Measurements from ENCODE around the gene MARCKSL1.

MARCKSL1 gene

DNA sequence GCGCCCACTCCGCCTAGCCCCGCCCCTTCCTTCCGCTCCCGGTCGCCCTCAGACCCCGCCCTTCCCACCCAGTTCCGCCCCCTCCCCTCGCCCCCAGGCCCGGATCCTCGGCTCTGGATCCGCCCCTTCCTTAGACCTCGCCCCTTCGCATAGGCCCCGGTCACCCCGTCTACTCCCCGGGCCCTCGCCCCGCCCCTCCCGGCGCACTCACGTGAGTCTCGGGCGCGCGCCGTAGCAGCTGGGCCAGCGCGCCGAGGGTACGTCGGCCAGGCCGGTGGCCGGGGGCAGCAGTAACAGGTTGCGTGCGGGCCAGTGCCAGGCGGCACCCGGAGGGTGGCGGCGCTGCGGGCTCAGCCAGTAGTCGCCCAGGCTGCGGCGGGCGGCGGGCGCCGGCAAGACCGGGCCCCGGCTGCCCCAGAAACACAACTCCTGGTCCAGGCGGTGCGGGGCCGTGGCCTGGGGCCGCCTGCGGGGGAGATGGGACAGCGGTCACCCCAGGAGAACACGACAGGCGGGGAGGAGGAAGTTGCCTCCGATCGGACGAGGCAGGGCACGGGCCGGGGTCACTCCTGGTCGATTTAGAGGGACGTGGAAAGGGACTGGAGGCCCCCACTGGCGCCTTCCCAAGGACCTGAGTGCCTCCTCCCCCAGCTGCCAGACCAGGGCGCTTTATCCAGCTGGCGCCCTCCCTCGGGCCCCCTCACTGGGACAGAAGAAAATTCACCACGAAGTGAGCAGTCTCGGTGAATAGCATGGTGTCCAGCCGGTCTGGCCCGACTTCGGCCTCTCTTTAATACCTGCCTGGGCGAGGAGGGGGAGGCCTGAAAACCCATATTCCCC, 15.6 kb upstream of the MARCKSL1 start:
- Histone ChIP-seq H3K27me3 (ENCODE audit: insufficient read depth, poor library complexity, severe bottlenecking) (no peaks in the 10 kb centered on the region), H3K36me3 (ENCODE audit: low read depth) (no peaks in the 10 kb centered on the region), H3K27ac (ENCODE audit: poor library complexity, severe bottlenecking) (peak overlapping the region; percentile 51), H3K4me3 (ENCODE audit: severe bottlenecking) (peak overlapping the region; percentile 53), H3K9me3 (ENCODE audit: severe bottlenecking) (no peaks in the 10 kb centered on the region), H3K4me1 (ENCODE audit: insufficient read depth, poor library complexity, severe bottlenecking) (peaks cover 12% of the 10 kb centered on the region)
- DNase-seq (ENCODE audit: low spot score): peak; percentile 91
- peak; percentile 87 for ATAC-seq (ENCODE audit: low read depth)
- peak; percentile 24 for TF ChIP-seq CTCF (IDR thresholded peaks at IDR 0.05; ENCODE audit: poor library complexity, severe bottlenecking)

- Histone ChIP-seq H3K4me3 (ENCODE audit: severe bottlenecking) (peak overlapping the region; percentile 53), H3K36me3 (ENCODE audit: low read depth) (no peaks in the 10 kb centered on the region), H3K9me3 (ENCODE audit: severe bottlenecking) (no peaks in the 10 kb centered on the region), H3K27ac (ENCODE audit: poor library complexity, severe bottlenecking) (peak overlapping the region; percentile 51), H3K27me3 (ENCODE audit: insufficient read depth, poor library complexity, severe bottlenecking) (no peaks in the 10 kb centered on the region), H3K4me1 (ENCODE audit: insufficient read depth, poor library complexity, severe bottlenecking) (peaks cover 12% of the 10 kb centered on the region)
- no peak for DNase-seq (ENCODE audit: low spot score)
- ATAC-seq (ENCODE audit: low read depth): peak; percentile 22
- TF ChIP-seq CTCF (IDR thresholded peaks at IDR 0.05; ENCODE audit: poor library complexity, severe bottlenecking): peak; percentile 46
Measured at GRCh38 chr1:32350785-32351398, 14.9 kb upstream of the MARCKSL1 start.

DNA sequence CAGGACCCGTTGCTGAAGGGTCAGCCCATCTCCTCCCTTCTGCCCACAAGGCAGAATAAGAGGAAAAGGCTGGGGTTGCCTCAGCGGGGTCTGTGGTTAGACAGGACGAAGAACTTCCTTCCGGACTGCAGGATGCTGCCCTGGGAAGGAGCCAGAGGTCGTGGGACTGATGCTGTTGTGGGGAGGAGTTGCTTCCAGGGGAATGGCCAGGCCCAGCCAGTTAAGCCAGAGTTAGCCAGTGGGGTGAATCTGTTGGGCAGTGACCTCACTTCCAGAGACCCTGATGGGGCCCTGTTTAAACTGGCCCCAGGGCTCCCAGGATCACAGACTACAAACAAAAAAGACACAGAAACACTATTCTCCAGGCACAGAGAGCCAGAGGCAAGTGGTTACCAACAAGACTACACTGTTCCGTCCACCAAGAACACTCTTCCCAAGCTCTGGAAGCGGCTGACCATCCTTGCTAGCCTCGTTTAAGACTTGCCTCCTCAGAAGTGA, 13.2 kb upstream of the MARCKSL1 start:
- no peaks in the 10 kb centered on the region for H3K27me3 ChIP-seq (ENCODE audit: insufficient read depth, poor library complexity, severe bottlenecking)
- no peak for DNase-seq (ENCODE audit: low spot score)
- no peak for TF ChIP-seq CTCF (IDR thresholded peaks at IDR 0.05; ENCODE audit: poor library complexity, severe bottlenecking)
- no peak overlapping the region for H3K4me3 ChIP-seq (ENCODE audit: severe bottlenecking)
- H3K27ac ChIP-seq (ENCODE audit: poor library complexity, severe bottlenecking): no peak overlapping the region
- no peaks in the 10 kb centered on the region for H3K36me3 ChIP-seq (ENCODE audit: low read depth)
- ATAC-seq (ENCODE audit: low read depth): no peak
- H3K9me3 ChIP-seq (ENCODE audit: severe bottlenecking): no peaks in the 10 kb centered on the region
- peaks cover 12% of the 10 kb centered on the region for H3K4me1 ChIP-seq (ENCODE audit: insufficient read depth, poor library complexity, severe bottlenecking)

GRCh38 chr1:32346532-32347157, 10.6 kb upstream of the MARCKSL1 start:
- Histone ChIP-seq H3K9me3 (ENCODE audit: severe bottlenecking) (no peaks in the 10 kb centered on the region), H3K4me3 (ENCODE audit: severe bottlenecking) (no peak overlapping the region), H3K4me1 (ENCODE audit: insufficient read depth, poor library complexity, severe bottlenecking) (no peaks in the 10 kb centered on the region), H3K27ac (ENCODE audit: poor library complexity, severe bottlenecking) (no peak overlapping the region), H3K27me3 (ENCODE audit: insufficient read depth, poor library complexity, severe bottlenecking) (no peaks in the 10 kb centered on the region), H3K36me3 (ENCODE audit: low read depth) (no peaks in the 10 kb centered on the region)
- no peak for TF ChIP-seq CTCF (IDR thresholded peaks at IDR 0.05; ENCODE audit: poor library complexity, severe bottlenecking)
- DNase-seq (ENCODE audit: low spot score) (no peak), ATAC-seq (ENCODE audit: low read depth) (no peak)
